ENCODE measurements around the gene TMEM94. TPM values are rescaled to one million over a fixed set of nuclear protein-coding genes. Genes with fewer than 3 reads are reported as not detected.

Gene TMEM94
- total and polyA plus RNA-seq, 2 of the 13 experiments (the other 11 are each of a cell fraction or from before 2014, with no cell fraction given), result 32.6 to 134 TPM

- TF ChIP-seq ZNF574 (CRISPR knock-in tag; IDR thresholded peaks at IDR 0.05), result peak; percentile 16; the same call in 1 of the 2 replicates
- peak; percentile 14 for TF ChIP-seq ZNF883 (CRISPR knock-in tag; IDR thresholded peaks at IDR 0.05; ENCODE audit: not compliant biosample characterization)
- TF ChIP-seq SETDB1 (CRISPR knock-in tag; IDR thresholded peaks at IDR 0.05; ENCODE audit: borderline replicate concordance), result no peak
- peak; percentile 47; the same call in 1 of the 2 replicates for TF ChIP-seq MTF2 (CRISPR knock-in tag; IDR thresholded peaks at IDR 0.05; ENCODE audit: borderline replicate concordance)
- TF ChIP-seq ZNF558 (CRISPR knock-in tag; IDR thresholded peaks at IDR 0.05; ENCODE audit: borderline replicate concordance), result no peak
- TF ChIP-seq PCBP1 (IDR thresholded peaks at IDR 0.05; ENCODE audit: borderline replicate concordance, low read depth, low read length), result no peak
- no peak for TF ChIP-seq HNRNPL (IDR thresholded peaks at IDR 0.05; ENCODE audit: low read depth, low read length)
- no peak for TF ChIP-seq POLR2A (IDR thresholded peaks at IDR 0.05; ENCODE audit: insufficient read depth in 1 of 2, low read depth in 2 of 2, low read length in 2 of 2)
- peak; percentile 56; the same call in 1 of the 2 replicates for TF ChIP-seq ZNF281 (CRISPR knock-in tag; IDR thresholded peaks at IDR 0.05; ENCODE audit: borderline replicate concordance)
- TF ChIP-seq HNF4A (CRISPR knock-in tag; IDR thresholded peaks at IDR 0.05), result 0 out of 2 replicates have a peak, but pooled peaks have one; percentile 26
- peak; percentile 61; the same call in 1 of the 2 replicates for TF ChIP-seq MAZ (IDR thresholded peaks at IDR 0.05; ENCODE audit: borderline replicate concordance, low read depth, low read length)
- peak; percentile 94 for TF ChIP-seq MAZ (CRISPR knock-in tag; IDR thresholded peaks at IDR 0.05; ENCODE audit: low read depth)
- TF ChIP-seq GLI4 (CRISPR knock-in tag; IDR thresholded peaks at IDR 0.05; ENCODE audit: borderline replicate concordance), result no peak
- no peak; the same call in 1 of the 2 replicates for TF ChIP-seq ESRRA (CRISPR knock-in tag; IDR thresholded peaks at IDR 0.05; ENCODE audit: low read depth)
- no peak for TF ChIP-seq ZZZ3 (CRISPR knock-in tag; IDR thresholded peaks at IDR 0.05; ENCODE audit: borderline replicate concordance)
- no peak for TF ChIP-seq ZSCAN20 (CRISPR knock-in tag; IDR thresholded peaks at IDR 0.05; ENCODE audit: borderline replicate concordance)
- TF ChIP-seq HOXA3 (CRISPR knock-in tag; IDR thresholded peaks at IDR 0.05), result peak; percentile 60; the same call in 1 of the 2 replicates
- no peak for TF ChIP-seq PHB2 (IDR thresholded peaks at IDR 0.05; ENCODE audit: partially characterized antibody)
- peak; percentile 40 for TF ChIP-seq ZNF780A (CRISPR knock-in tag; IDR thresholded peaks at IDR 0.05)
- TF ChIP-seq SATB2 (CRISPR knock-in tag; IDR thresholded peaks at IDR 0.05), result no peak
- TF ChIP-seq CHD2 (IDR thresholded peaks at IDR 0.05; ENCODE audit: low read depth, low read length), result no peak
- peak; percentile 84; the same call in 1 of the 2 replicates for TF ChIP-seq ZFP91 (CRISPR knock-in tag; IDR thresholded peaks at IDR 0.05; ENCODE audit: borderline replicate concordance)
- peak; percentile 54 for TF ChIP-seq ZFY (CRISPR knock-in tag; IDR thresholded peaks at IDR 0.05)
Measured at GRCh38 chr17:75516255-75516618, 59.8 kb downstream of the TMEM94 start, which contains the start of gene TSEN54 (continued).

Measured in HepG2 (cell line).